ENCODE results near the gene MAP2K5.

GRCh38 chr15:67826717-67827561 lies 284.4 kb downstream of the MAP2K5 start:
- no peak for TF ChIP-seq ZNF354B (CRISPR knock-in tag; IDR thresholded peaks at IDR 0.05)
- TF ChIP-seq FOXK2 (conservative IDR thresholded peaks at IDR 0.05 in 1 of 2, IDR thresholded peaks at IDR 0.05 in 1 of 2; ENCODE audit: low read depth in 2 of 2) = no peak
- TF ChIP-seq ZBED1 (IDR thresholded peaks at IDR 0.05) = no peak
- TF ChIP-seq NR2C2 (CRISPR knock-in tag; IDR thresholded peaks at IDR 0.05) = no peak
- no peak for TF ChIP-seq NR2C2 (tag; IDR thresholded peaks at IDR 0.05)
- TF ChIP-seq RBM25 (IDR thresholded peaks at IDR 0.05; ENCODE audit: low read depth, low read length, severe bottlenecking) = no peak
- no peak for TF ChIP-seq CHD4 (IDR thresholded peaks at IDR 0.05; ENCODE audit: insufficient read depth, insufficient replicate concordance, low read depth, low read length, poor library complexity, severe bottlenecking)
- no peak for TF ChIP-seq ZNF592 (IDR thresholded peaks at IDR 0.05)
- no peak for TF ChIP-seq POLR2AphosphoS5 (IDR thresholded peaks at IDR 0.05; ENCODE audit: control insufficient read depth, insufficient read depth, low read depth, low read length)
- TF ChIP-seq UBTF (IDR thresholded peaks at IDR 0.05; ENCODE audit: borderline replicate concordance in 1 of 2, low read depth in 2 of 2, low read length in 2 of 2) = no peak
- no peak for TF ChIP-seq HOMEZ (CRISPR knock-in tag; IDR thresholded peaks at IDR 0.05)
- no peak for TF ChIP-seq POLR2A (conservative IDR thresholded peaks at IDR 0.05)
- TF ChIP-seq, protein P1, sequence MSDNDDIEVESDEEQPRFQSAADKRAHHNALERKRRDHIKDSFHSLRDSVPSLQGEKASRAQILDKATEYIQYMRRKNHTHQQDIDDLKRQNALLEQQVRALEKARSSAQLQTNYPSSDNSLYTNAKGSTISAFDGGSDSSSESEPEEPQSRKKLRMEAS (CRISPR knock-in tag; IDR thresholded peaks at IDR 0.05) = no peak
